Smooth muscle cell (in vitro differentiated cells): ENCODE results near the gene RNASE11. TPM values are rescaled to one million over a fixed set of nuclear protein-coding genes. Genes with fewer than 3 reads are reported as not detected.

ENCODE experiments used
- DNase-seq: peaks from one replicate; lab custom pipeline; 2025; ENCODE audit not compliant: unreplicated experiment; lab: John Stamatoyannopoulos, UW
- H2AFZ ChIP-seq: fragments of 200-600 bp; sonication (generic); 2 replicates; pipeline ENCODE4 v1.6.0; 2016; ENCODE audit warnings: antibody characterized with exemption, low read depth, mild to moderate bottlenecking
- H3F3A ChIP-seq: fragments of 200-600 bp; sonication (generic); 2 replicates; pipeline ENCODE4 v1.6.0; 2017; ENCODE audit warnings: antibody characterized with exemption, low read depth
- H3K27ac ChIP-seq: fragments of 200-600 bp; sonication (generic); 2 replicates; pipeline ENCODE4 v1.5.1; 2016; ENCODE audit warnings: low read depth, mild to moderate bottlenecking
- H3K27me3 ChIP-seq: fragments of 200-600 bp; sonication (generic); 2 replicates; pipeline ENCODE4 v1.6.1; 2016; ENCODE audit warnings: low read depth, mild to moderate bottlenecking
- H3K36me3 ChIP-seq: fragments of 200-600 bp; sonication (generic); 2 replicates; pipeline ENCODE4 v1.5.1; 2016; ENCODE audit warnings: low read depth
- H3K4me1 ChIP-seq: fragments of 200-600 bp; sonication (generic); 2 replicates; pipeline ENCODE4 v1.5.1; 2016; ENCODE audit warnings: low read depth
- H3K4me2 ChIP-seq: fragments of 200-600 bp; sonication (generic); 2 replicates; pipeline ENCODE4 v1.6.0; 2016; ENCODE audit warnings: mild to moderate bottlenecking
- H3K4me3 ChIP-seq: fragments of 200-600 bp; sonication (generic); 2 replicates; pipeline ENCODE4 v1.5.1; 2016; ENCODE audit warnings: mild to moderate bottlenecking
- H3K79me2 ChIP-seq: fragments of 200-600 bp; sonication (generic); 2 replicates; pipeline ENCODE4 v1.6.0; 2016; ENCODE audit warnings: low read depth, mild to moderate bottlenecking
- H3K9ac ChIP-seq: fragments of 200-600 bp; sonication (generic); 2 replicates; pipeline ENCODE4 v1.6.0; 2016; ENCODE audit warnings: low read depth
- H3K9me3 ChIP-seq: fragments of 200-600 bp; sonication (generic); replicated peaks from 2 replicates; pipeline ENCODE4 v1.5.1; 2016; ENCODE audit warnings: low read depth
- H4K20me1 ChIP-seq: fragments of 200-600 bp; sonication (generic); 2 replicates; pipeline ENCODE4 v1.6.0; 2016; ENCODE audit warnings: low read depth
- WGBS: methylation state at CpG from one replicate; pipeline ENCODE4 v1.1.7; 2016; ENCODE audit warnings: low lambda C conversion rate; 5-methylcytosine and 5-hydroxymethylcytosine counted together
- polyA plus RNA-seq: library from polyadenylated mRNA; unstranded; fragments of >200 nt; fragmentation: Nextera tagmentation; extraction: Ambion mirVana; gene quantifications from 2 replicates; pipeline ENCODE4 v1.2.1, GENCODE V29; 2016
- total RNA-seq: library from RNA; depleted of rRNA; stranded (reverse); fragments of >200 nt; gene quantifications from 2 replicates; pipeline ENCODE4 v1.2.3, GENCODE V29; 2014
- TF ChIP-seq, protein P1 (sequence below): fragments of 200-600 bp; sonication (generic); IDR thresholded peaks from 2 replicates; pipeline ENCODE4 v1.5.1; 2017; ENCODE audit warnings: borderline replicate concordance, mild to moderate bottlenecking, antibody characterized with exemption; ENCODE audit not compliant: insufficient read depth, poor library complexity, severe bottlenecking

RNASE11 gene
- total and polyA plus RNA-seq, 2 experiments from 2014 or later: not detected

GRCh38 chr14:20550926-20551325, 36.9 kb downstream of the RNASE11 start:
- Histone ChIP-seq H3K4me3 (no peak overlapping the region), H3F3A (no peaks in the 10 kb centered on the region), H3K4me2 (no peak overlapping the region), H3K4me1 (no peaks in the 10 kb centered on the region), H3K9ac (no peak overlapping the region), H3K36me3 (no peaks in the 10 kb centered on the region), H3K79me2 (no peaks in the 10 kb centered on the region), H3K27me3 (no peaks in the 10 kb centered on the region), H4K20me1 (no peaks in the 10 kb centered on the region), H2AFZ (no peak overlapping the region), H3K9me3 (no peaks in the 10 kb centered on the region), H3K27ac (no peak overlapping the region)
- 100% methylated on average over 2 of the region's 2 CpGs for WGBS
- TF ChIP-seq, protein P1, sequence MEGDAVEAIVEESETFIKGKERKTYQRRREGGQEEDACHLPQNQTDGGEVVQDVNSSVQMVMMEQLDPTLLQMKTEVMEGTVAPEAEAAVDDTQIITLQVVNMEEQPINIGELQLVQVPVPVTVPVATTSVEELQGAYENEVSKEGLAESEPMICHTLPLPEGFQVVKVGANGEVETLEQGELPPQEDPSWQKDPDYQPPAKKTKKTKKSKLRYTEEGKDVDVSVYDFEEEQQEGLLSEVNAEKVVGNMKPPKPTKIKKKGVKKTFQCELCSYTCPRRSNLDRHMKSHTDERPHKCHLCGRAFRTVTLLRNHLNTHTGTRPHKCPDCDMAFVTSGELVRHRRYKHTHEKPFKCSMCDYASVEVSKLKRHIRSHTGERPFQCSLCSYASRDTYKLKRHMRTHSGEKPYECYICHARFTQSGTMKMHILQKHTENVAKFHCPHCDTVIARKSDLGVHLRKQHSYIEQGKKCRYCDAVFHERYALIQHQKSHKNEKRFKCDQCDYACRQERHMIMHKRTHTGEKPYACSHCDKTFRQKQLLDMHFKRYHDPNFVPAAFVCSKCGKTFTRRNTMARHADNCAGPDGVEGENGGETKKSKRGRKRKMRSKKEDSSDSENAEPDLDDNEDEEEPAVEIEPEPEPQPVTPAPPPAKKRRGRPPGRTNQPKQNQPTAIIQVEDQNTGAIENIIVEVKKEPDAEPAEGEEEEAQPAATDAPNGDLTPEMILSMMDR: no peak
- no peak for DNase-seq

- no peaks in the 10 kb centered on the region for H3K79me2 ChIP-seq
- no peak overlapping the region for H3K9ac ChIP-seq
- no peaks in the 10 kb centered on the region for H3F3A ChIP-seq
- H3K4me1 ChIP-seq: no peaks in the 10 kb centered on the region
- H3K27me3 ChIP-seq: no peaks in the 10 kb centered on the region
- 90% methylated on average over 10 of the region's 10 CpGs for WGBS
- H3K4me2 ChIP-seq: no peak overlapping the region
- no peak overlapping the region for H3K4me3 ChIP-seq
- no peaks in the 10 kb centered on the region for H3K9me3 ChIP-seq
- no peak overlapping the region for H3K27ac ChIP-seq
- no peak overlapping the region for H2AFZ ChIP-seq
- H3K36me3 ChIP-seq: no peaks in the 10 kb centered on the region
- TF ChIP-seq, protein P1: no peak
- H4K20me1 ChIP-seq: no peaks in the 10 kb centered on the region
- DNase-seq: no peak
Measured at GRCh38 chr14:20548414-20549158, 39.2 kb downstream of the RNASE11 start.

DNA sequence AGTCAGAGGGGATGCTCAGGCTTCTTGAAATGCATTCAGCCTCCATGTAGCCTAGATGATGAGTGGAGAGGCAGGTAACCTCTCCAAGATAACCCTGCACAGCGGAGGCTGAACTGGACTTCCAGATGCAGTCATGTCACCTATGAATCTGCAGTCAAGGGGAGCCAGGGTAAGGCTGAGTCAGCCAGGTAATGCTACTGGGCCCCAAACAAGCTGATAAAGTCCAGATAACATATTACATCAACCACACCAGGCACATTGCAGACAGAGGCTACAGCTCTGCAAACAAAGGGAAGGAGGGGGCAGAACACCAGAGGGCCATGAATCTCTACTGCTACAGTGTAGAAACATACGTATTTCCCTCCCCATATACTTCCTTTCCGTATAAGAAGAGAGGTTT, 40.9 kb downstream of the RNASE11 start:
- H3K4me3 ChIP-seq: no peak overlapping the region
- 65% methylated on average over 3 of the region's 3 CpGs for WGBS
- no peaks in the 10 kb centered on the region for H4K20me1 ChIP-seq
- no peaks in the 10 kb centered on the region for H3F3A ChIP-seq
- H3K4me1 ChIP-seq: no peaks in the 10 kb centered on the region
- TF ChIP-seq, protein P1: no peak
- no peaks in the 10 kb centered on the region for H3K27me3 ChIP-seq
- H2AFZ ChIP-seq: no peak overlapping the region
- H3K4me2 ChIP-seq: no peak overlapping the region
- H3K9me3 ChIP-seq: no peaks in the 10 kb centered on the region
- no peaks in the 10 kb centered on the region for H3K36me3 ChIP-seq
- no peak overlapping the region for H3K9ac ChIP-seq
- no peak for DNase-seq
- no peaks in the 10 kb centered on the region for H3K79me2 ChIP-seq
- H3K27ac ChIP-seq: no peak overlapping the region

GRCh38 chr14:20539906-20540305, 47.9 kb downstream of the RNASE11 start:
- DNase-seq: no peak
- Histone ChIP-seq H3K4me2 (no peak overlapping the region), H3K4me1 (no peaks in the 10 kb centered on the region), H3K79me2 (no peaks in the 10 kb centered on the region), H3K27me3 (no peaks in the 10 kb centered on the region), H4K20me1 (no peaks in the 10 kb centered on the region), H3F3A (no peaks in the 10 kb centered on the region), H3K9ac (no peak overlapping the region), H3K4me3 (no peak overlapping the region), H3K36me3 (no peaks in the 10 kb centered on the region), H2AFZ (no peak overlapping the region), H3K27ac (no peak overlapping the region), H3K9me3 (no peaks in the 10 kb centered on the region)
- 54% methylated on average over 4 of the region's 4 CpGs for WGBS
- TF ChIP-seq, protein P1: no peak
